ENCODE results near the gene HPCAL1.

HPCAL1 gene

DNA sequence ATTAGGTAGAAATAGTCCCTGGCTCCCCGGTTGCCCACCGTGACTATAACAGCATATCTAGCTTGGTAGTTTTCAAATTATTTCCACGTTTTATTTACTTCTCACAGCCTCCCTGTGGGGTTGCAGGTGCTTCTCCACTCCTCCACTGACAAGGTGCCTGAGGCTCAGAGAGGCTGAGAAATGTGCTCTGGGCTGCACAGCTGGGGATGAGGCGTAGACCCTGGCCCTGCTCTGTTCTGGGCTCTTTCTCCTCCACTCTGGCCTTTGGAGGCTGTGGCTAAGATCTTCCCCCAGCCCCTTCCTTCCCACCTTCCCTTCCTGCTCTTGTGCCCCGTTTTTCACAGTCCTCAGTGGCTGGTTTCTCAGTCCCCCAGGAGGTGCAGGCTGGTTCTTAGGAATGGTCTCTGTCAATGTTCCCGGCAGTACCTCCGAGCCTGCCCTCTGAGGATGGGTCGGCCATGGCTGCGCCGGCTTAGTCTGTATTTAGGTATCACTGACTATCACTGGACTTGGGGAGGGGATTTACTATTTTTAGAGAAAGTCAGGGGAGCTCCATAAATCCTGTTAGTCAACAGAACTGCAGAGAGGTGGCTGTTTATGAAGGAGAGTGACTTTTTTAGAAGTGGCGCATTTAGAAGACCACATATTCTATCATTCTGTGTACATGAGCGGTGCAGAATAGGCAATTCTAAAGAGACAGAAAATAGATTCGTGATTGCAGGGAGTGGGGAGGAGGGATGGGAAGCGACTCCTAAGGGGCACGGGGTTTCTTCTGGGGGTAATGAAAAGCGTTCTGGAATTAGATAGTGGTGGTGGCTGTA, 35.0 kb downstream of the HPCAL1 start:
- DNase-seq (ENCODE audit: low read depth) = no peak

DNA sequence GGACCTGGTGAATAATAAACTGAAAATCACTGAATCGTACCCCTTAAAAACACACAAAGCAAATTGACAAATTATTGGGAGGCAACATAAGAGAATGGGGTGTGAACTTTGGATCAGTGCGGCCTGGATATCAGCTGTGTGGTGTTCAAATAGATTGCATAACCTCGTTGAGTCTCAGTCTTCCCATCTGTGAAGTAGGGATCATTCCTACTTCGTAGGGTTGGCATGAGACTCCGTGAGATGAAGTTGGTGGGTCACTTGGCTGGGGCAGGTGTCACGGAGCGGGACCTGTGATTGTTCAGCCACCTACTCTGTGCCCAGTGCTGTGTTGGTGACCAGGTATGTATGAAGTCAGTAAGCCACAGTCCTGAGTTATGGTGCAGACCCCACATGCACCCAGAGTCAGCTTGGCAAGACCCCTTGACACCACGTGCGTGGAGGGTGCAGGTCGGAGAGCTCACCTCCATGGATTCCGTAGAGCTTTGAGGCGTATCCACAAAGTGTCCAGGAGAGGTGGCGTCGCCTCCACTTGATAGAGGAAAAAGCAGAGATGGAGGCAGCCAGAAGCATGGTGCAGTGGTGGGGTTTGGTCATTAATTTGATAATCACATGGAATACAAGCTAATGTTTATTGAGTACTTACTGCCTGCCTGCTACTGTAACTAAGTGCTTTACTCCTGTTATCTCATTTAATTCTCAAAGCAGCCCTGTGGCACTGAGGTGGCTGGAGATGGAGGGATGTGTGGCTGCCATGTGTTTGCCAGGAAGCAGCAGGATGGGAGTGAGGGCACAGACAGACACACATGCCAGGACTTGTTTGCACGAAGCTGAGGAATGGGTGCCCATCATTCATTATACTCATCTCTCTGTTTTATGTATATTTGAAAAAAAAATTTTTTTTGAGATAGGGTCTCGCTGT, 35.8 kb downstream of the HPCAL1 start:
- no peak for DNase-seq (ENCODE audit: low read depth)

DNA sequence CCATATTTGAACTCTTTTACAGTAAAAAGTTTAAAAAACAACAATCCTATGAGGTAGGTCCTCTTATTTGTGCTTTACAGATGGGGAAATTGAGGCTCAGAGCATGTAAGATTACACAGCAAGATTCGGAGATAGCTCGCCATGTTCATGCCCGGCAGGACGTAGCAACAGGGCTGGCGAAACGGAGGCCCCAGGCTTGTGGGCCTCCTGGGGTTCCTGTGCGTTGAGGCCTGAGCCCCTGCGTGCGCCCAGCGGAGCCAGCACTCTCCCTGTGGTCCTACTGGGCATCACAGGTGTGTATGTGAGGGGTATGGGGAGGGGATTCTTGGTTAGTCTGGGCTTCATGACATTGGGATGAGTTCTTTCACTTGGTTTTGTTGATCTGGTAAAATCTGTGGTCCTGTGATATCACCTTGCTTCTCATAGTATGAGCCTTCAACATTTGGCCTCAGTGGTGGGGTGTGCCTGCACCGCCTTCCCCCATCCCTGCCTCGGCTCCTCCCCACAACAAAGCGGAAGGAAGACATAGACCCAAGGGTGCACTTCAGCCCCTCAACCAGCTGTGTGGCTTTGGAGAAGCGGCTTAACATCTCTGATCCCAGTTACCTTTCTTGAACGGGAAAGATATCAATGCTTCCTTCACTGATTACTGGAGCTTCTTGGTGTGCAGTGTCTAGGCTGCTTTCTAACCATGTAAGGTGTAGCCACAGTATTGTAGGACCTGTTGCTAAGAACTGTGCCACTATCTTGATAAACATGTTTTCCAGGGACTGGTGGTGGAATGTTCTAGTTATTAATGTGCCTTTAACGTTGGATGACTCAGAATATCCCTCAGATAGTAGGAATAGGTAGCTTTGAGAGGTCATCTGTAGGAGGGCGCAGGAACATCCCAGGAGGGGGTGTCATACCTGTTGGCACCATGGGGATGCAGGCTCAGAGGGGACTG, 37.2 kb downstream of the HPCAL1 start:
- no peak for DNase-seq (ENCODE audit: low read depth)

DNA sequence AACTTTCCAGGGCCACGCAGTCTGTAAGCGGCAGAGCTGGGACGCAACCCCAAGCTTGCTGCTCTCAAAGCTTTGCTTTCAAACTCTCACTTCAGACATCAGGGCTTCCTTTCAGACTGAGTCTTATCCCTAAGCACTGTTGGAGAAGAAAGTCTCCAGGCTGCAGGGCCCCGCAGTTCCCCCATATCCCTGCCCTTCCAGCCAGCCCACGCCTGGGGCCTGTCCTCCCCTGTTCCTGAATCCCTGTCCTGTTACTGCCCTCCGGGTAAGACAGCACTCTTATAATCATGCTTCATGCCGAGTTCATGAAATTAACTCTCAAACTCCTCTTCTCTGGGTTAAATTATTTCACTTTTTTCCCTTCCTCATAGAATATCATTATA, 37.9 kb downstream of the HPCAL1 start:
- DNase-seq (ENCODE audit: low read depth) = no peak

DNA sequence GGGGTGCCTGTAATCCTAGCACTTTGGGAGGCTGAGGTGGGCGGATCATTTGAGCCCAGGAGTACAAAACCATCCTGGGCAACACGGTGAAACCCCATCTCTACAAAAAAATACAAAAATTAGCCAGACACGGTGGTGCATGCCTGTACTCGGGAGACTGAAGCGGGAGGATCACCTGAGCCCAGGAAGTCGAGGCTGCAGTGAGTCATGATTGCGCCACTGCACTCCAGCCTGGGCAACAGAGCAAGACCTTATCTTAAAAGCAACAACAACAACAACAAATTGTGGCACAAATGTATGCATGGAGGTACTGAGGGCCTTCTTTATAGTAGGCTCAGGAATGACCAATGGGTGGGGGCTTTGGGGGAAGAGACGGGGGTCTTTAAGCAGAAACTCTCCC, 38.5 kb downstream of the HPCAL1 start:
- DNase-seq (ENCODE audit: low read depth) = no peak

DNA sequence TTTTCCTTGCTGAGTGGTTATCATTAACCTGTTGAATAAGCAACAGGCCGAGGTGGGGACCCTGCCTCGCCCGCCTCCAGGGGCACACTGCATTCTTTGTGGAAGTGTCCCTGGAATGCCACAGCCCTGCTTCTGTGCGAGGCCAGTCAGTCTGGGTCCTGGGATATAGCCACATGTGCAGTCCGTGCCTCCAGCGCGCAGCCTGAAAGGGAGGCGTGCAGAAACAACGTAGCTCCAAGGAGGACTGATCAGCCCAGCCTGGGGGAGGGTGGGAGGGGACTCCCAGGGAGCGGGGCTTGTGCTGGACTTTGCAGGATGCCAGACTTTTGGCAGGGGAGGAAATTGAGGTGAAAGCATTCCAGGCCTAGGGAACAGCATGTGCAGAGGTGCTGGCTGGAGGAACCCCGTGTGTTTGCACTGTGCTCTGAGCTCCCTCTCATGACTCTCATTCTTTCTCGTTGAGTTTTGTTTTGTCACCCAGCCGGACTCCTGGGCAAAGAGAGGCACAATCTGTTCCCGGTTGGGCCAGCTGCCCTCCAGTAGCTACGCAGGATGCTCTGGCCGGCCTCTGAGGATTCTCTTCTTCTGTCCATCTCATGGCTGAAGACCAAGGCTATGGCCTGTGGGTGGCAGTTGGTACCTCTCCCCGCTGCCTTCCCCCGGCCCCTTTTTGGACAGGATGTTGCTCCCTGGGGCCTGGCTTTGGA, 39.7 kb downstream of the HPCAL1 start:
- DNase-seq (ENCODE audit: low read depth) = peak; percentile 52

DNA sequence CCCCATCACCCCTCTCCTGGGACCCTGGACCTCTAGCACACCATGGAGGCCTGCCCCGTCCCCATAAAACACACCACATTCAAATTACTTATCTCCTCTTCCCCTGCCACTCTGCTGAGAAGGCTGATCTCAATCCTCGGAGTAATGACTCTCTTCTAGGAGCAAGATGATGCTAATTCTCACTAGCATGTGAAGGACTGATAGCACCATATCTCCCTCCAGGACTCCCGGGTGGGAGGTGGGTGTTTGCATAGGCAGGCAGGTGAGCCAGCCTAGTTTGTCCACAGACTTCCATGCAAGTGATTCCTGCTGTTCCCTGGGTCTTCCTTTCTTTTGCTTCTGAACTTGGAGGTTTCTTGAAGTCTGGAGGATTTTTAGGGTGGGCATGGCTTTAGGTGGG, 40.5 kb downstream of the HPCAL1 start:
- no peak for DNase-seq (ENCODE audit: low read depth)

DNA sequence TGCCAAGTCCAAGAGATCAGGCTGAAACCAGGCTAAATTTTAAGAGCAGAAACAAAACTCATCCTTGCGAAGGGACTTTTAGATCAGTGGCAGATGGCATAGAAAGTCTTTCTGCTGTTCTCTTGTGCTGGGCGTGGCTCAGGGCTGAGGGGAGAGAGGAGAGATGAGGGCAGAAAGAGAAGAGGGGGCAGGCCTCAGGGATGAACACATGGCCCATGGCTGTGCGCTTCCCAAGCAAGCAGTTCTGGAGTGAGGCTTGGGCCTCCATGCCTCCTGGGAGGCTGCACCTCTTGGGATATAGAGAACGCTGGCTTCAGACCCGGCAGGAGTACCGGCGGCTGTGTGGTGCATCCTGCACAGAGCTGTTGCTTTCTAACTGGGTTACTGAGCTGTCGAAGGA, 41.0 kb downstream of the HPCAL1 start:
- no peak for DNase-seq (ENCODE audit: low read depth)

DNA sequence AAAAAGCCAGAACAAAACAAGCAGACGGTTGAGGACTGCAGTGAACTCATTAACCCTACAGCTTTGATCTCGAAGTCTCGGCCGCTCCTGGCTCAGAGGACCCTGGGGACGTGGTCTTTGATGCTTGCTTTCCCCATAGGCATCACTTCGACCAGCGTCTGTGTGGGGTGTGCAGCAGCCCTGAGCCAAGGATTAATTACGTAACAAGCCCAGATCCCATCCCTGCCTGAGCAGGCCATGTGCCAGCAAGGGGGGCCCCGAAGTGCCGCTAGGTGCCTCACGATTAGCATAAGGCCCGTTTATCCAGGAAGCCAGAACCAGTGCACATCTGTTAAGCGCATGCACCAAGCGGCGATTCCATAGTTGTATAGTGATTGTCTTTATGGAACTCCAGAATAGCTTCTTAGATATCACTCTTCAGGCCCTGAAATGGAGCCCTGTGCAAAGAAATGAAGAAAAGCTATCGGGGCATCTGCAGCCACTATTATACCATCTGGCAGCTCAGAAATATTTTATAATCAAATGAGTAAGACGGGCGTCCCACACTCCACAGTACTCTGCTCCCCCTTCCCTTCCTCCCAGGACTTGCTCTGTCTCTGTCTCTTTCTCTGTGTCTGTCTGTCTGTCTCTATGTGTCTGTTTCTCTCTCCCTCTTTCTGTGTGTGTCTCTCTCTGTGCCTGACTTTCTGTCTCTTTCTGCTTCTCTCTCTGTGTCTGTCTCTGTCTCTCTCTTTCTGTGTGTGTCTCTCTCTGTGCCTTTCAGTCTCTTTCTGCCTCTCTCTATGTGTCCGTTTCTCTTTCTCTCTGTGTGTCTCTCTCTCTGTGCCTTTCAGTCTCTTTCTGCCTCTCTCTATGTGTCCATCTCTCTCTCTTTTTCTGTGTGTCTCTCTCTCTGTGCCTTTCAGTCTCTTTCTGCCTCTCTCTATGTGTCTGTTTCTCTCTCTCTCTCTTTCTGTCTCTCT, 41.7 kb downstream of the HPCAL1 start:
- no peak for DNase-seq (ENCODE audit: low read depth)

DNA sequence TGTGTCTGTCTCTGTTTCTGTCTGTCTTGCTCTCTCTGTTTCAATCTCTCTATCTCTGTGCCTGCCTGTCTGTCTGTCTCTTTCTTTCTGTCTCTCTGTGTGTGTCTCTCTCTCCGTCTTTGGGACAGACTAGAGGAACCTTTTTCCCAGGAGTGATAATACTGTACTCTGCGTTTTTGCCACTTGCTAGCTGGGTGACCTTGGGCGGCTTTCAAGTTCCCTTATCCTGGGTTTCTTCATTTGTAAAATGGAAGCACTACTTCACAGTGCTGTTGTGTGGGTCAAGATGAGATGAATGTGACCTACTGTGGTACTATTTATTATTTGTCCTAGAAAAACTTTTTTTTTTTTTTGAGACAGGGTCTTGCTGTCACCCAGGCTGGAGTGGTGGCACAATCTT, 42.4 kb downstream of the HPCAL1 start:
- DNase-seq (ENCODE audit: low read depth) = no peak

DNA sequence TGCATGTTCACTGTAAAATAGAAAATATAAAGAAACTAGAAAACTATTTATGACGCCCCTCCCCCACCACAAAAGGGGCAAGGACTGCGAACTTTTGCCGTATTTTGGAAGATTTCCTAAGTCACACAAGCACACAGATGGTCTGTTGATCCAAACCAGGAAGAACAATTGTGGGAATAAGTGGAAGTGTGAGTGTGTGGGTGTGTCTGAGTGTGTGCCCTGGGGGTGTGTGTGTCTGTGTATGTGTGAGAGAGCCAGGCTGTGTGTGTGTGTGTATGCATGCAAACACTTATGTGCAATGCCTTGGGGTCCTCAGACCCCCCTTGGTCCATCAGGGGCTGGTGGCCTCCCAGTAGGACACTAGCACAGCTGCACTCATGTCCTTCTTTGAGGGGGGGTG, 43.1 kb downstream of the HPCAL1 start:
- DNase-seq (ENCODE audit: low read depth) = no peak

DNA sequence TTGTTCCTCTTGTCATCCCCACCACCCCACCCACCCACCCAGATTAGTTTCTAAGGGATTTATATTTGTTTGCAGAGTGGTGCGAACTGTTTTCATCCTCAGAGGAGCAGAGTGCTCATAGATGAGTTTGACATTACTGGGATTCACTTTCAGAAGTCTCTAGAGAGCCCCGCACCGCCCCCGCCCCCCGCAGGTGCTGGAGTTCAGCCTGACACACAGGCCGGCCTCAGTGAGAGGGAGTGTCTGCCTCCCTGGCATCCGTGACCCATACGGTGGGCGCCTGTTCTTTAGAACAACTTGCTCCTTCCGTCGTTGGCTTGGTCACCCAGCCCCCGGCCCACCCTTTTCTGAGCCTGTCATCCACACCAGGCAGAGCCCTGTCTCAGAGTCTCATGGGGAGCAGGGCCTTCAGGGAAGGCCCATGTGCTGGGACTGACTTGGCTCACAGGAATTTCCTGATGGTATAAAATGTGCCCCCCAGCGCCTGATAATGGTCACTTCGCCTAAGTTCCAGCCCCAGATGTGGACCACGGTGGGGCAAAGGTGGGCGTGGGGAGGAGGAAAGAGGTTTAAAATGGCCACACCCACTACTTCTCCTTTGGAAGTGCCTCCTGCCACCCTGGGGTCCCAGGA, 44.3 kb downstream of the HPCAL1 start:
- DNase-seq (ENCODE audit: low read depth) = no peak

DNA sequence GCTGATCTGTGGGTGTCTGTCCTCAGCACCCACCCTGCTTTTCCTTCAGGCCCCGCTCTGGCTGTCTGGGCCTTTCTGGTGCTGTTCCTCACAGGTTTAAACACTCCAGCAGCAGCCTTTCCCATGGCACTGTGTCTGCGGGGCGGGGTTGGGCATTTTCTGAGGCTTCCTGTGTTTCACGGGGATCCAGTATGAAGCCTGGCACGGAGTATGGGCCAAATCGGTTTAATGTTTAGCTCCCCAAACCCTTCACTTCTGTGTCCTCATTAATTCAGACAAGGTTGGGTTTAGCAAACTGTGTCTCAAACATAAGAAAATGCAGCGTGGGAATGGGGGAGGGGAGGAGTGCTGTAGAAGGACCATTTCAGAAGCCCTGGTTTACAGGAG, 44.9 kb downstream of the HPCAL1 start:
- DNase-seq (ENCODE audit: low read depth) = no peak

DNA sequence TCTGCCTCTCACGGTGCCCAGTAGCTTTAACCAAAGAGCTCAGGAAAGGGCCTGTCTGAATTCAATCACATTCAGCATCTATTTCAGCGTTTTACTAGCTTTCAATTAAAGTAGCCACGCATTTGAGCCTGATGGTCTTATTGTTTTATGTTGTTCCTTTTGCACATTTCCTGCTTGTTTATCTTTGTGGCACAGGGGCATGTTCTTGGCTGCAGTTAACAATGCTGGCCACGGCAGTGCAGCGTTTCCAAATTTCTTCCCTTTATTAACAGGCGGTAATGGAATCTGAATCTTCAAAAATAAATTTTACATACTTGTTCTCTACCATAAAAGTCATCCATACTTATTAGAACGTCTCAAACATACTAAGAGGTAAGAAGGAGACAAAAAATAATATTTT, 46.2 kb downstream of the HPCAL1 start:
- DNase-seq (ENCODE audit: low read depth) = no peak

DNA sequence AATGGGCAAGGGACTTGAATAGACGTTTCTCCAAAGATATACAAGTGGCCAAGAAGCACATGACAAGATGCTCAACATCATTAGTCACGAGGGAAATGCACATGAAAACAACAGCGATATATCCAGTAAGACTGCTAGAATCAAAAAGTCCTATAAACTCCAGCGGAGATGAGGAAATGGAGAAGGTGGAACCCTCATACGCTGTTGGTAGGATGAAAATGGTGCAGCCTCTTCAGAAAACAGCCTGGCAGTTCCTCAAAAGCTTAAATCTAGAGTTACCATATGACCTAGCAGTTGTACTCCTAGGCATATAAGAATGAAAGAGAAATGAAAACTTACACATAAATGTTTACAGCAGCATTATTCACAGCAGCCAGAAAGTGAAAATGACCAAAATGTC, 48.1 kb downstream of the HPCAL1 start:
- DNase-seq (ENCODE audit: low read depth) = no peak

DNA sequence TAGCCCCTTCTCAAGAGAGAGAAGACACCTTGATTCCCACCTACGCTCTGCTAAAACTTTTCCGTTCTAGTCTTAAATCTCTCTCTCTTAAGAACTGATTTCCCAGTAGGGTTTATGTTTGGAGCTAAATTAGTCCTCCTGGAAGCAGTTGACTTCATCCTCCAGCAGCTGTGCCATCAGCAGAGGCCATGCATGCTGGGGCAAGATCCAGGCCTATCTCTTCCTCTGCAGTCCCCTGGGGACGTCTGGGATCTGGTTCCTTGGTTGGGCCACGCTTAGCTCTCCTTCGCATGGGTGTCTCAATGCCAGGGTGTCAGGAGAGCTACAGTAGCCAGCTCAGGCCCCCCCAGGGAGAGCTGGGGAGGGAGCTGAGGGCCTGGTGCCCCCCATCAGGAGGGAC, 49.7 kb downstream of the HPCAL1 start:
- DNase-seq (ENCODE audit: low read depth) = no peak

DNA sequence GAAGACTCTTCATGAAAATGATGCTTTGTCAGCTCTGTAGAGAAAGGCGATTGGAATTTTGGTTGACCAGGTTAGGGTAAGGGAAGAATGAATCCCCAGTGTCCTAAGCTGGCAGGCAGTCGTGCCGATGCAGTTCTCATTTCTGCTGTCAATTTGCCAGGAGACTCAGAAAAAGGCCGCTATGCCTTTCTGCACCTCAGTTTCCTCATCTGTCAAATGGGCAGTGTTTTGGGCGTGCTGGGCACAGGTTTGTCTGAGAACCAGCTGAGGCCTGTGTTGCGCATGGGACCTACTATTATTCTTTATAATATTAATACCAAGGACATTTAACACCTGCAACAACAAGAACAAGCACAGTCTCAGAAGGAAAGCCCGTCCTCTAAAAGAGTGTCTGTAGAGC, 50.3 kb downstream of the HPCAL1 start:
- DNase-seq (ENCODE audit: low read depth) = no peak

DNA sequence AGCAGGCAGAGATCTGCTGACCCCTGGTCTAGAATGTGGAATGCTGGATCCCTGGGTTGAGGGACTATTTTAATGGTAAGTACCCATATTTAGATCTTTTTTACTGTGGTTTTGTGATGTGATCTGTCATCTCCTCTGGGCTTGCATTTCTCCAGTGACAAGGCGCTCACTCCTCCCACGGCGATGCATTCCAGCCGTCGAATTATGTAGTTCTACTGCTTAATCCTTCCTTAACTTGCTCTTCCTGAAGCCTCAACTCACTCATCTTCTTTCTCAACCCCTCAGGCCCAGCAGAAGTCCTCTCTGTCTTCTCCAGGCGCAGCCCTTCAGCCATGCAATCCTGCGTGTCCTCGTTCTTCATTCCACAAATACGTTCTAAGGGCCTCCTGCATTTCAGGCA, 51.2 kb downstream of the HPCAL1 start:
- DNase-seq (ENCODE audit: low read depth) = no peak

DNA sequence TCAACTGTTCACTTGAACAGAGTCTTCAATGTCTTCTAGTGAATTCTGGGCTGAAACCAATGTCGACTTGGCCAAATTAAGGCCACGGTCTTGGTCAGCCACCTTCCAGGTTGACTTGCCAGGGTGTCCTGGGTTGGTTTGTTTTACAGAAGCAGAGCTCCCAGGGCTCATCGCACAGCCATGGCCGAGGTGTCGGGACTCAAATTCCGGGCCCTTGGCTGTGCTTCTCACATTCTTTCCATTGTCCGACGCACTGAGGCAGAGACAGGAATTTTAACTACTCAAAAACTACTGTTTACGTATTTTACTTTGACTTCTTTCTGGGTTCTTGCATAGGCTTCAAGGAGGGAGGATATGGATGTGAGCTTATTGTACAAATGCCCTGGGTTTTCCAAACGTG, 51.7 kb downstream of the HPCAL1 start:
- DNase-seq (ENCODE audit: low read depth) = no peak

Data from fibroblast of gingiva (primary cell).